K562 (cell line): Measurements from ENCODE around the gene APC2. TPM values are rescaled to one million over a fixed set of nuclear protein-coding genes. Genes with fewer than 3 reads are reported as not detected.

Experiments
- ATAC-seq: fragments of 200-7000 bp; cut with Tn5 transposase; 3 replicates; pipeline ENCODE4 v1.9.1; 2020; ENCODE audit warnings: moderate library complexity
- BruUV-seq: library from RNA; stranded (reverse); fragments of 400-500 nt; replicated peaks from 2 replicates; lab custom pipeline; 2021; lab: Mats Ljungman, UMichigan
- CTCF ChIA-PET: fragments of 300-600 bp; formaldehyde crosslinking; extraction: SDS; loops from one replicate; lab custom pipeline; 2021; ENCODE audit warnings: low intra/inter-chr PET ratio; lab: Yijun Ruan, JAX
- POLR2A ChIA-PET: fragments of 300-600, 350-650 bp; sonication (Branson Sonifier 250); formaldehyde crosslinking; extraction: SDS; loops from one replicate; lab custom pipeline; 2021; ENCODE audit warnings: antibody characterized with exemption, inconsistent platforms; lab: Yijun Ruan, JAX
- DNase-seq, 4 experiments: peaks; one replicate each; pipeline versions ENCODE4 v3.0.0 to v3.0.0-alpha.2; 2011 to 2018; ENCODE audit warnings: low spot score in 3 of 4, mixed read lengths in 3 of 4; ENCODE audit errors: extremely low read depth in 1 of 4
- FAIRE-seq: peaks from 2 replicates; lab custom pipeline; 2011; peaks lifted over from hg19 to GRCh38; lab: Jason Lieb, UNC
- H2AFZ ChIP-seq: 2 replicates; pipeline ENCODE4 v1.6.0; 2011; ENCODE audit warnings: low read depth, low read length, control low read depth, inconsistent platforms
- H3K27ac ChIP-seq: fragments of 200-600 bp; 3 replicates; pipeline ENCODE4 v1.8.0; 2011; ENCODE audit warnings: low read depth, mild to moderate bottlenecking, control low read depth, inconsistent platforms, low read length, moderate library complexity, mixed read lengths; ENCODE audit errors: extremely low read depth
- H3K27me3 ChIP-seq, 2 experiments: fragments of 300-600 bp in 1 of 2; 2 replicates in 1 of 2; 3 replicates in 1 of 2; pipeline versions ENCODE4 v1.6.0 to v1.8.0; 2011; ENCODE audit warnings: inconsistent platforms in 2 of 2, low read length in 2 of 2, mild to moderate bottlenecking in 1 of 2, mixed read lengths in 1 of 2, moderate library complexity in 1 of 2; ENCODE audit not compliant: control insufficient read depth in 2 of 2, insufficient read depth in 2 of 2
- H3K36me3 ChIP-seq: fragments of 300-600 bp; 3 replicates; pipeline ENCODE4 v1.8.0; 2011; ENCODE audit warnings: mild to moderate bottlenecking, low read length, inconsistent platforms; ENCODE audit not compliant: control insufficient read depth, insufficient read depth
- H3K4me1 ChIP-seq, 2 experiments: fragments of 200-600 bp in 1 of 2; replicated peaks in 1 of 2; 2 replicates in 1 of 2; 3 replicates in 1 of 2; pipeline versions ENCODE4 v1.5.1 to v1.8.0; 2011; ENCODE audit warnings: inconsistent platforms in 2 of 2, low read length in 2 of 2, mild to moderate bottlenecking in 1 of 2, mixed read lengths in 1 of 2, moderate library complexity in 1 of 2; ENCODE audit not compliant: control insufficient read depth in 2 of 2, insufficient read depth in 2 of 2
- H3K4me2 ChIP-seq: 2 replicates; pipeline ENCODE4 v1.6.1; 2011; ENCODE audit warnings: low read length, control low read depth, inconsistent platforms, mixed read lengths; ENCODE audit not compliant: insufficient read depth
- H3K4me3 ChIP-seq: fragments of 200-600 bp; sonication (generic), shearing (Covaris generic); 2 replicates; pipeline ENCODE4 v1.5.1; 2016; ENCODE audit warnings: control low read depth, inconsistent platforms
- H3K79me2 ChIP-seq: fragments of 200-600 bp; 3 replicates; pipeline ENCODE4 v1.8.0; 2011; ENCODE audit warnings: low read length, inconsistent platforms; ENCODE audit not compliant: control insufficient read depth, insufficient read depth
- H3K9ac ChIP-seq, 2 experiments: 2 replicates each; pipeline versions ENCODE4 v1.6.0 to v1.6.1; 2011; ENCODE audit warnings: low read depth in 2 of 2, low read length in 2 of 2, control low read depth in 1 of 2, inconsistent platforms in 1 of 2, mild to moderate bottlenecking in 1 of 2, mixed read lengths in 1 of 2; ENCODE audit not compliant: insufficient read depth in 1 of 2
- H3K9me1 ChIP-seq: one replicate; pipeline ENCODE4 v1.6.0; 2011; ENCODE audit warnings: inconsistent platforms, mild to moderate bottlenecking, low read length, moderate library complexity; ENCODE audit not compliant: control insufficient read depth, insufficient read depth
- H3K9me3 ChIP-seq: replicated peaks from 2 replicates; pipeline ENCODE4 v1.5.1; 2011; ENCODE audit warnings: low read depth, low read length, inconsistent platforms; ENCODE audit not compliant: control insufficient read depth, insufficient read depth
- H4K20me1 ChIP-seq: replicated peaks from 2 replicates; pipeline ENCODE4 v1.6.1; 2011; ENCODE audit warnings: low read length, inconsistent platforms, mixed read lengths; ENCODE audit not compliant: control insufficient read depth, insufficient read depth
- PCBP1 ChIP-seq: fragments of 200-400 bp; formaldehyde crosslinking; IDR thresholded peaks from 2 replicates; pipeline ENCODE4 v1.6.1; 2018; ENCODE audit warnings: mild to moderate bottlenecking, low read depth, low read length; ENCODE audit not compliant: poor library complexity, severe bottlenecking
- TEAD4 ChIP-seq, 2 experiments: sonication (generic) in 1 of 2; formaldehyde crosslinking in 1 of 2; IDR thresholded peaks; 2 replicates each; pipeline versions ENCODE4 v1.6.1 to v1.8.0; 2012 to 2022; ENCODE audit warnings: borderline replicate concordance in 1 of 2, inconsistent platforms in 1 of 2, low read length in 1 of 2, mild to moderate bottlenecking in 1 of 2, missing genetic modification reagents in 1 of 2
- ZBTB33 ChIP-seq: sonication (generic); formaldehyde crosslinking; IDR thresholded peaks from 2 replicates; pipeline ENCODE4 v1.8.1; 2023; ENCODE audit warnings: mild to moderate bottlenecking, missing genetic modification reagents
- WGBS: fragments of 100-300 bp; shearing (Covaris generic); methylation state at CpG from one replicate; pipeline ENCODE4 v1.1.6; 2016; ENCODE audit warnings: low coverage, mixed read lengths; ENCODE audit not compliant: insufficient coverage; ENCODE audit errors: missing lambda C conversion rate; 5-methylcytosine and 5-hydroxymethylcytosine counted together
- in situ Hi-C: fragments of 300-500 bp; cut with MboI; formaldehyde crosslinking; loops from 4 replicates; pipeline ENCODE4 v1.15.0; 2018; ENCODE audit warnings: inconsistent platforms, mixed read lengths
- intact Hi-C: fragments of 100-400 bp; cut with micrococcal nuclease; formaldehyde crosslinking; loops from 2 replicates; pipeline ENCODE4 v1.14.2; 2022
- polyA plus RNA-seq, 8 experiments: library from polyadenylated mRNA; depleted of rRNA in 4 of 8; stranded (reverse) in 5 of 8; unstranded in 3 of 8; fragments of >200 nt; fragmentation: Nextera tagmentation in 2 of 8; fragmentation: Illumina TruSeq in 1 of 8; extraction: Ambion mirVana in 2 of 8; extraction: Trizol in 1 of 8; gene quantifications; 2 replicates each; pipeline versions ENCODE4 v1.2.1 to v1.2.3, GENCODE V29; 2011 to 2014; ENCODE audit warnings: inconsistent platforms in 1 of 8, missing spikeins in 1 of 8
- total RNA-seq, 7 experiments: library from RNA; depleted of rRNA in 6 of 7; stranded (reverse); fragments of >200 nt in 6 of 7; fragmentation: Illumina TruSeq in 2 of 7; extraction: Trizol in 2 of 7; gene quantifications; 2 replicates each; pipeline versions ENCODE4 v1.2.1 to v1.2.3, GENCODE V29; 2011 to 2021; ENCODE audit warnings: low replicate concordance in 1 of 7

APC2 gene
- total and polyA plus RNA-seq, 9 of the 15 experiments (the other 6 are each of a cell fraction or from before 2014, with no cell fraction given) = 0.01 to 0.40 (median 0.05) TPM; not detected in 3

- in situ Hi-C loops (no loop called here), intact Hi-C loops (no loop called here)
- FAIRE-seq (peak; percentile 37), ATAC-seq (no peak), DNase-seq (no peak)
- H3K79me2 ChIP-seq = peaks cover 13% of the 10 kb centered on the region
- H3K27me3 ChIP-seq = no peaks in the 10 kb centered on the region
- no peaks in the 10 kb centered on the region for H3K9me3 ChIP-seq
- no peak overlapping the region for H3K4me2 ChIP-seq
- H3K9me1 ChIP-seq = no peaks in the 10 kb centered on the region
- H3K27ac ChIP-seq = no peak overlapping the region
- H3K36me3 ChIP-seq = peaks cover 8% of the 10 kb centered on the region; the same call in 1 of the 3 replicates
- peaks cover 7 to 61% of the 10 kb centered on the region in 2 experiments; a peak in 4 of 5 replicates for H3K4me1 ChIP-seq
- BruUV-seq = no TSS peak
- H3K4me3 ChIP-seq = no peak overlapping the region
- TF ChIP-seq PCBP1 (peak; percentile 39), TEAD4 (IDR thresholded peaks at IDR 0.05; ENCODE audit: low read length) (no peak), TEAD4 (CRISPR knock-in tag; IDR thresholded peaks at IDR 0.05; ENCODE audit: borderline replicate concordance) (no peak), ZBTB33 (CRISPR knock-in tag) (peak; percentile 84)
- TF ChIP-seq, all 486 proteins: peak for 2
- ChIA-PET POLR2A (interaction anchor here (0.6 to 1.9 kb wide), 4 partner anchors 8 to 447 kb away, joined by 3 to 7 read pairs (median 4); no protein-coding TSS in a partner anchor), CTCF (no interaction called here)
- Histone ChIP-seq H4K20me1 (no peaks in the 10 kb centered on the region), H3K9ac (peak overlapping the region in 1 of 2 experiments; percentile 81; a peak in 2 of 4 replicates), H2AFZ (no peak overlapping the region)
- 80% methylated on average over 19 of the region's 25 CpGs for WGBS
These were observed 47.4 kb upstream of the APC2 start for GRCh38 chr19:1402411-1403070.
